Measurements from ENCODE around the gene DSP. TPM values are rescaled to one million over a fixed set of nuclear protein-coding genes. Genes with fewer than 3 reads are reported as not detected.

Gene DSP
- total and polyA plus RNA-seq, 2 of the 13 experiments (the other 11 are each of a cell fraction or from before 2014, with no cell fraction given) = 89.8 to 117 TPM

- no peak for TF ChIP-seq ZNF609 (CRISPR knock-in tag; IDR thresholded peaks at IDR 0.05; ENCODE audit: borderline replicate concordance)
- TF ChIP-seq RERE (CRISPR knock-in tag; IDR thresholded peaks at IDR 0.05; ENCODE audit: low read depth) = no peak
- no peak for TF ChIP-seq ZNF503 (CRISPR knock-in tag; IDR thresholded peaks at IDR 0.05)
- 0 out of 2 replicates have a peak, but pooled peaks have one; percentile 61 for TF ChIP-seq ZNF230 (CRISPR knock-in tag; IDR thresholded peaks at IDR 0.05)
- TF ChIP-seq ARID4A (CRISPR knock-in tag; IDR thresholded peaks at IDR 0.05; ENCODE audit: borderline replicate concordance) = peak; percentile 11; the same call in 1 of the 2 replicates
- no peak for TF ChIP-seq YEATS2 (CRISPR knock-in tag; IDR thresholded peaks at IDR 0.05; ENCODE audit: borderline replicate concordance)
- no peak for TF ChIP-seq SMAD9 (CRISPR knock-in tag; IDR thresholded peaks at IDR 0.05)
- TF ChIP-seq ZNF30 (CRISPR knock-in tag; IDR thresholded peaks at IDR 0.05) = no peak
- no peak for TF ChIP-seq ZNF136 (CRISPR knock-in tag; IDR thresholded peaks at IDR 0.05; ENCODE audit: low read depth)
- no peak for TF ChIP-seq ZNF746 (CRISPR knock-in tag; IDR thresholded peaks at IDR 0.05)
- TF ChIP-seq NR2F2 (IDR thresholded peaks at IDR 0.05; ENCODE audit: borderline replicate concordance, low read depth) = no peak
- no peak for TF ChIP-seq ISX (CRISPR knock-in tag; conservative IDR thresholded peaks at IDR 0.05)
Measured at GRCh38 chr6:7580927-7581618, 39.6 kb downstream of the DSP start (continued).
